Measurements from ENCODE around the gene UGT1A4. TPM values are rescaled to one million over a fixed set of nuclear protein-coding genes. Genes with fewer than 3 reads are reported as not detected.

The UGT1A4 gene
- total and polyA plus RNA-seq, 2 of the 8 experiments (the other 6 are each of a cell fraction or from before 2014, with no cell fraction given), result not detected

- Histone ChIP-seq H2BK120ac (replicated peaks; ENCODE audit: low read depth, low read length) (no peak overlapping the region), H3K79me1 (ENCODE audit: low read depth, low read length) (no peaks in the 10 kb centered on the region), H3K4me3 (ENCODE audit: extremely low read depth in 1 of 4, insufficient read depth in 2 of 4, low read depth in 3 of 4, low read length in 4 of 4) (no peak overlapping the region), H2BK5ac (ENCODE audit: low read depth, low read length) (no peak overlapping the region), H3K79me2 (ENCODE audit: control insufficient read depth in 1 of 2, insufficient read depth in 2 of 2, low read length in 2 of 2) (no peaks in the 10 kb centered on the region), H3K9me3 (ENCODE audit: insufficient read depth in 2 of 2, low read depth in 1 of 2, low read length in 1 of 2) (peaks cover 0 to 2% of the 10 kb centered on the region in 2 experiments; a peak in 1 of 4 replicates), H2AK5ac (ENCODE audit: low read depth, low read length) (no peak overlapping the region), H3K14ac (ENCODE audit: insufficient read length) (no peak overlapping the region), H2BK15ac (ENCODE audit: low read length) (no peak overlapping the region), H4K91ac (replicated peaks; ENCODE audit: insufficient read length, low read length) (no peak overlapping the region), H3K18ac (ENCODE audit: extremely low read depth, low read length) (no peak overlapping the region), H3K23me2 (ENCODE audit: low read depth, low read length) (peaks cover 2% of the 10 kb centered on the region; the same call in 1 of the 2 replicates), H3K9ac (replicated peaks in 1 of 4; ENCODE audit: extremely low read depth in 1 of 4, low read depth in 3 of 4, low read length in 3 of 4) (no peak overlapping the region), H2BK20ac (ENCODE audit: low read length) (no peak overlapping the region), H3K4me1 (replicated peaks in 1 of 4; ENCODE audit: control insufficient read depth in 3 of 4, insufficient read depth in 4 of 4, low read length in 3 of 4) (peaks cover 0 to 8% (median 2%) of the 10 kb centered on the region in 4 experiments; a peak in 1 of 7 replicates), H2BK12ac (ENCODE audit: low read depth, low read length) (no peak overlapping the region), H4K5ac (ENCODE audit: insufficient read length, low read depth, low read length) (no peak overlapping the region), H3K27me3 (replicated peaks in 1 of 4; ENCODE audit: control insufficient read depth in 3 of 4, extremely low read depth in 1 of 4, insufficient read depth in 3 of 4, low read length in 3 of 4) (no peaks in the 10 kb centered on the region), H3K23ac (ENCODE audit: insufficient read length) (no peak overlapping the region), H3K4ac (replicated peaks; ENCODE audit: insufficient read length, low read depth, low read length) (no peak overlapping the region), H3K56ac (replicated peaks; ENCODE audit: insufficient read length, low read depth, low read length) (no peak overlapping the region), H3K36me3 (ENCODE audit: control insufficient read depth in 2 of 4, insufficient read depth in 4 of 4, low read length in 3 of 4) (no peaks in the 10 kb centered on the region), H4K8ac (ENCODE audit: extremely low read depth, insufficient read depth, low read length) (no peak overlapping the region), H3K27ac (ENCODE audit: low read depth, low read length) (no peak overlapping the region), H2AFZ (ENCODE audit: low read length) (no peak overlapping the region; the same call in 1 of the 2 replicates), H3K4me2 (ENCODE audit: insufficient read depth in 1 of 2, low read depth in 2 of 2, low read length in 2 of 2) (no peak overlapping the region), H4K20me1 (replicated peaks in 1 of 2; ENCODE audit: control insufficient read depth in 1 of 2, insufficient read depth in 2 of 2, low read length in 2 of 2) (no peaks in the 10 kb centered on the region)
- CTCF ChIA-PET (ENCODE audit: partially characterized antibody), result no interaction called here
- DNase-seq (ENCODE audit: low read depth in 1 of 2, low spot score in 2 of 2), result no peak
- 87% methylated on average over 3 of the region's 3 CpGs; no CpG with 5 or more reads in 1 of the 2 experiments for WGBS, 2 experiments (ENCODE audit: extremely low coverage in 1 of 2, insufficient coverage in 1 of 2, insufficient read length in 1 of 2, insufficient replicate concordance in 2 of 2, low coverage in 1 of 2, low lambda C conversion rate in 2 of 2, missing lambda C conversion rate in 1 of 2)
- no peak for FAIRE-seq
- POLR2A ChIA-PET (ENCODE audit: partially characterized antibody), result no interaction called here
- TF ChIP-seq POLR2AphosphoS5 (IDR thresholded peaks at IDR 0.05; ENCODE audit: low read depth, low read length) (no peak), ASH2L (IDR thresholded peaks at IDR 0.05; ENCODE audit: low read length) (no peak), TCF12 (IDR thresholded peaks at IDR 0.05; ENCODE audit: low read depth, low read length) (no peak), CREB1 (IDR thresholded peaks at IDR 0.05) (no peak), NANOG (IDR thresholded peaks at IDR 0.05; ENCODE audit: insufficient read depth, low read depth, low read length, poor library complexity, severe bottlenecking) (no peak), JUN (IDR thresholded peaks at IDR 0.05; ENCODE audit: low read depth, low read length) (no peak), RBBP5 (IDR thresholded peaks at IDR 0.05; ENCODE audit: borderline replicate concordance, low read depth, low read length) (no peak), SIRT6 (IDR thresholded peaks at IDR 0.05; ENCODE audit: low read length) (no peak), JUND (IDR thresholded peaks at IDR 0.05; ENCODE audit: low read length) (no peak), NRF1 (IDR thresholded peaks at IDR 0.05; ENCODE audit: low read depth, low read length) (no peak), EP300 (IDR thresholded peaks at IDR 0.05; ENCODE audit: borderline replicate concordance in 1 of 2, low read depth in 2 of 2, low read length in 2 of 2) (no peak)
Measured at GRCh38 chr2:233689501-233689900, 29.0 kb upstream of the UGT1A4 start.
